Measurements from ENCODE around the gene SPG11.

SPG11 gene

GRCh38 chr15:44516436-44516835 is 147.0 kb downstream of the SPG11 start:
- no peak for DNase-seq
